Activated naive CD4-positive, alpha-beta T cell (primary cell): Measurements from ENCODE around the gene MACIR.

ENCODE experiments used
- DNase-seq, 4 experiments: peaks; one replicate each; lab custom pipeline; 2025; lab: John Stamatoyannopoulos, UW

The MACIR gene

DNA sequence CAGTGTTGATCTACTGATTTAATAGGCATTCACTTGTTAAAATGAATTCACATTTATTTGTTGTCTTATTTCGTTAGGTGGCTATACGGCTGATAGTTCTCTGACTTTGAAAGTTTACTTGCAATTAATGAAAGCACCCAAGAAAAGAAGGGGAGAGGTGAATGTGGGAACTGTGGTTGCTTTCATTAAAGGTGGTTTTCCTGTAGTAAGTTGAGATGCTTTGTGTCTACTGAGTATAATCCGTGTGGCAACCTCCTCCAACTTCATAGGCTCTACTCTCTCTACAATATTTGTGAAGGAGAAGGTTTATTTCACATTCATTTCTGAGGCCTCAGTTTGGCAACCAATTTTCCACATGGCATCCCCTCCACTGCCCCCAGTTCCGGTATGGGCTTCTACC is 12.8 kb upstream of the MACIR start:
- no peak for DNase-seq

DNA sequence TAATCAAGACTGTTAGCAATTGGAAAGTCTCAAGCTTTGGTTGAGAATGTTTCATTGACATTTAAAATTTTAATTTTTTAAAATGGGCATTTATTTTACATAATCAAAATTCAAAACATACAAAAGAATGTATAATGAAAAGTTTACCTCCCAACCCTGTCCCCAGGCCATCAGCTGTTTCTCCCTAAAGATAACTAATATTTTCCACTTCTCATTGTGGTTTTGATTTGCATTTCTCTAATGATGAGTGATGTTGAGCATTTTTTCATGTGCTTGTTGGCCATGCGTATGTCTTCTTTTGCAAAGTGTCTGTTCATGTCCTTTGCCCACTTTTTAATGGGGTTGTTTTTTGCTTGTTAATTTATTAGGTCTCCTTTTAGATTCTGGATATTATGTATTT is 11.4 kb upstream of the MACIR start:
- DNase-seq = no peak

DNA sequence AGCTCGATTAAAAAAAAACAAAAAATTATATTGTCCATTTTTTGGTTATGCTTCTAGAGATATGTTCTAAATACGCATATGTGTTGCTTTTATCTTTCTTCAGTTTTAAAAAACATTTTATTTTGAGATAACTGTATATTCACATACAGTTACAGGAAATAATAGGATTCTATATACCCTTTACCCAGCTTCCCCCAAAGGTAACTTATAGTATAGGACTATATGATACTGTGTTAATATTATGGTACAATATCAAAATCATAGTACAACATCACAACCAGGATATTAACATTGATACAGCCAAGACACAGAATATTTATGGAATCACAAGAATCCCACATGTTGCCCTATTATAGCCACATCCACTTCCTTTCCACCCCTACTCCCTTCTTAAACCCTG is 9.5 kb upstream of the MACIR start:
- no peak for DNase-seq

DNA sequence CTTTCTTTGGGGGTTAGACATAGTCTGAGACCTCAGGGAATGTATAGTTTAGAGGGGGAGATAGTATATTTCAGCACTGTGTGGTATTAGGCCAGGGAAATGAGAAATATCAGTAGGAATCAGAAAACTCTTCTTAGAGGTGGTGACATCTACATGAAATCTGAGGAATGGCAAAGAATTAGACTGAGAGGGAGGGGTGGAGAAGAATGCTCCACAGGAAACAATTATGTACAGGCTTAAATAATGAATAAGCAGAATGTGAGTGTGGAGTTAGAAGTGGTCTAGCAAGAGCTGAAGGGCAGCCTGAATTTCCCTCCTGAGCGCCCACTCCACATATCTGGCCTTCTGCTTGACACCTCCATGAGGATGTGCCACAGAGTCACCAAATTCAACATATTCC is 3.6 kb upstream of the MACIR start:
- DNase-seq = no peak

DNA sequence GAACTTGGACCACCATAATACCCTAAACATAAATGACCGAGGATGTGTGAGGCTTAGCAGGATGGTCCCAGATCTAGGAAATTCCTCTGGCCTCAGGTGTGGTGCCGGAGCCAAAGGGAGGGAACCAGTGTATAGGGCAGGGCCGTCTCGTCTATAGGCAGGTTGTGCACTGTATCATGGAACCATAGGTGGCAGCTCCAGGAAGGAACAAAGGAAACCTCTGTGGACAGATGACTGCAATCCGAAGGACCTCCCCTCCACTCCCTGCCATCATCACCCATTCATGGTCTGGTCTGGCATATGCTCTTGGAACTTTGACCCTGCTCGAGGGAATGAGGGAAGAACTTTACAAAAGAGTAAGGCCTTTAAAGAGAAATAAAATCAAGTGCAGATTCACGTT is 2.9 kb upstream of the MACIR start:
- DNase-seq = no peak

DNA sequence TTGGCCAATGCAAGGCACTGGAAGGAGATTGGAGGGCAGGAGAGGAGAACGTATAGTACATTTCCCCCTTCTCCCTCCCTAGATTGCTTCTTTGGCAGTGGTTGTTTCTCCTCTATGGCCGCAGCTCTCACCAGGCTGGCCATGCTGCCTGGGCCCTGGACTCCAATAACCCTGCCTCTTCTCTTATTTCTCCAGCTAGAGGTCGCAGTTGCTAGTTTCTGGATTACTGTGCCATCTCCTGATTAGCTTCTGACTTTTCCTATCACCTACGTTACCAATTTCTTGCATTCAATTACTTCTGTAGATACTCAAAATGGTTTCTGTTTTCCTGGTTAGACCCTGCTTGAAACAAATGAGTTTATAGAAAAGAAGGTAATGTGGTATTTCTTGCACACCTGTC is 2.4 kb upstream of the MACIR start:
- DNase-seq = no peak

DNA sequence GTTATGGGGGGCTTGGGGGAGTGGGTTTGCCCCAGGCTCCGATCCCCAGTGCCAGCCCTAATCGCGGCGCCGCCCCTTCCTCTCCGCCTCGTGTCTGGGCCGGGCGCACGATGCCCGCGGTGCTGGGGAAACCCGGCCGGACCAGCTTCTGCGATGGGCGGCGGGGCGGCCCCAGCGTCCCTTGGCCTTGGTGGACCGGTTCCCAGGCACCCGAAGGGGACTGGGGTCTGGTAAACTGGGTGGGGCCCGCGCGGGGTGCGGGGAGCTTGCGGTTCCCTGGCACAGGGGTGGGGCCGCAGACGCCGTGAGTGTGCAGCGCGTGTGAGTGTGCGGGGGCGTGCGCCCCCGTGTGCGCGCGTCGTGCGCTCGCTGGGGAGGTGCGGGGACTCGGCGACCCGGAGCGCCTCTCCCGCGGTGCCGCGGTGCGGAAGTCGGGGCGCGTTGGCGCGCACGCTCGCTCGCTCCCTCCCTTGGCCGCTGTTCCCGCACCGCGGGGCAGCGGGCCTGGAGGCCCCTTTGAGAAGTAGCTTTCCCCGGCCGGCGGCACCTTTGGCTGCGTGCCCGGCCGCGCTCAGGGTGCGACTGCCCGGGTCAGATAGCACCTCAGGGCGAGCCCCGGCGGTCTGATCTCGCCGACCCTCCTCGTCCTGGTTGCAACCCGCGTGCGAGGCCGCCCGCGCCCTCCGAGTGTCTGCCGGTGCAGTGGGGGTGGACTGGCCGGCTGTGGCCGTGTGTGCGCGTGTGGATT is 568 bp downstream of the MACIR start:
- peak; percentile 17 to 60 (median 32) for DNase-seq

DNA sequence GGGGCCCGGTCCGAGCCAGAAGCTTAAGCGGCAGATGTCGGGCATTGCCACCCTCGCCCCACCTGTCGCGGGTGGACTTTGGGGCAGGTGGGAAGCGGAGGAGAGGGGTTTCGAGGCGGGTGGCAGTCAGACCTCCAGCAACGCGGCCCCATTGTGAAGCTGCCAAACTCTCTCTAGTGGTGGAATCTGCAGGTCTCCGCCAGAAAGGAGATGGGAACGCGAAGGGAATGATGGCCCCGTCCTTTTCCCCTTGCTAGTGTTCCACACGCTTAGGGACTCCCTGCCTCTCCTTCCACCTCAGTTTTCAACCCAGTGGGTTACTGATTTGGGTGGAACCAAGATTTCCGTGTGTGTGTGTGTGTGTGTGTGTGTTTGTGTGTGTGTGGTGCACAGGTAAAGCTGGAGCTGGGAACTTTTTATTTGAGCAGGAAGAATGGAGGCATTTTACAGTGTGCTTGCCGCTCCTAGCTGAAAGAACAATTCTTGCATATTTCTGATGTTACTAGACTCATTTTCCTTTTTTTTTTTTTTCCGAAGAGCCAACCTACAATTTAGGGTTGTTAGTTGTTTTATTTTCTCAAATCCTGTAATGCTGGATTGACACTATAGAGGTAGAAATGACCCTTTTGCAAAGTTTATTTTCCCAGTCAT is 1.3 kb downstream of the MACIR start:
- DNase-seq = peak in 1 of 4 experiments; percentile 4

DNA sequence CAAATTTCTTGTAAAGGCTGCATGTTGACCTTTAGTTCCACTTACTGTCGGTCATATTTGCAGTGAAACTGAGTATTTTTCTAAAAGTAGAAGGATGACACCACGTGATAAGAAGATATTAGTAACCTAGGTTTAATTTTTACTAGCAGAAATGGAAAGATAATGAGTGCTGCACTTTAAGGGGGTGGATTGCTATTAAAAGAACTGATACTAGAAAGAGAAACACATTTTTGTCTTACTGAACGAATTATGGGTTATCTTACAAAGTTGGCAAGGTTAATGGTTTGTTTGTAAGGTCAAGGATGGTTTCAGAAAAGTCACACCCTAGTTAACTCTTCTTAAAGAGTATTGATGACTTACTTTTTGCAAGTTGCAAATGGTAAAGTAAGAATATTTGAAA is 2.4 kb downstream of the MACIR start:
- DNase-seq = no peak

DNA sequence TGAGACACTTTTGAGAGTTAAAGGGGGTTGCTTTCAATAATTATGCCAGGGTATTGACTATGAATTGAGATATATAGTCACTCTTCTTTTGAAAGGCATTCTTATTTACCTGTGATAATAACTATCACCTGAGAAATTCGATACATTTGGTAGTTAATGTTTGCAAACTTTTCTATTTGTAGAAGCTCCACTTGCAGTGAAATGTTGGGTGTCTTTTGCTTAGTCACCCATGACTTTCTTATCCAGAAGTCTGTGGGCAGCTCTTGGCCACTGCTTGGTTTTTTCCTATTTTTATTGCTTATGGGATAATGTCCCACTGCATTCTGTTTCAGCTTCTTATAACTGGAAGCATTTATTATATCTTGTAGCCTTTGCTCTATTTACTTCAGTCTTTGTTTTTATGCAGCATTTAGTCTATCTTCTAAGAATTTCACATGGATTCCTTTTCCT is 3.9 kb downstream of the MACIR start:
- no peak for DNase-seq

DNA sequence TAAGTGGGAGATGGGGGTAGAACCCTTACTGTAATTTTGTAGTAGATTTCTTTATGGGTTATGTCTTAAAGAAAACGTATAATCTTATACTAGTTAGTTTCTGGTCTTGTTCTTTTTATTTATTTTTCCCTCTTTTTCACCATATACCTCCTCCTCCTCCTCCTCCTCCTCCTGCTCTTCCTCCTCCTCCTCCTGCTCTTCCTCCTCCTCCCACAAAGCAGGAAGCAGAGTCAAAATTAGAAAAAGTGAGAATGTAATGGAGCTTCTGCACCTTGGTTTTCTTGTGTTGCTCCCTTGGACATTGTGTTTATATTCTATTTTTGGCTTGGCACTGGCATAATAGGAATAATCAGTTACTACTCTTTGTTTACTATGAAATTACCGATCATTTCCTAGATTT is 4.5 kb downstream of the MACIR start:
- no peak for DNase-seq

DNA sequence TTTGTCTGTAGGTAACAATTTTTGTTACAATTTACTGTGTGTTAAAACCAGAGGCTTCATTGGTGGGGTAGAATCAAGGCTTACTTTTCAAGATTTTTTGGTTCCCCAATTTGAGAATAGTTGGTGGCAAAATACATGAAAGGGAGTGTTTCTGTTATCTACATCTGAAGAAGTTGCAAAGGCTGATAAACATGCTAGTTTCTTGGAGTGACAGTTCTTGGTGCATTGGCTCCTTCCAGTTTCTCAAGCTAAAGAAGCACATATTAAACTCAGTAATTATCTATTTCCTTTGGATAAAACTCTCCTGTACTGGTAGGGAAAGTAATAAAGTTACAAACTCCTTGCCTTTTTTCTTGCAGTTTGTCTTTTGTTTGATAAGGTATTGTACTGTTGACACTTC is 5.9 kb downstream of the MACIR start:
- no peak for DNase-seq

DNA sequence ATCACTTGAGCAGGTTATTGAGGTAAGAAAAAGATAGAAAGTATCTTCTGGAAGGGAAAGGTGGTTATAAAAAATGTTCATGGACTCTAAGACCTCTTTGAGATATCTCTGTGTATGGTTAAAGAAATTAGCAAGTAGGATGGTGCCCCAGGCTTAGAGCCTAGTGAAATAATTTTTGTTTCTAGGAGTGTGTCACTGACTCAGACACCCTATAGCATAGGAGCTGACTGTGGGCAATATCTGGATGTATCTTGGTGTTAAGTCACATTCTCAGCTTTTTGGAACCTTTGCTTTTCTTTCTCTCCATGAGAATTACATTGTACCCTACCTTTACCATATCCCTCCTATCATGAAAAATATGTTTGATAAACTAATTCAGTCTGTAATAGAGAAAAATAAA is 12.0 kb downstream of the MACIR start:
- no peak for DNase-seq

DNA sequence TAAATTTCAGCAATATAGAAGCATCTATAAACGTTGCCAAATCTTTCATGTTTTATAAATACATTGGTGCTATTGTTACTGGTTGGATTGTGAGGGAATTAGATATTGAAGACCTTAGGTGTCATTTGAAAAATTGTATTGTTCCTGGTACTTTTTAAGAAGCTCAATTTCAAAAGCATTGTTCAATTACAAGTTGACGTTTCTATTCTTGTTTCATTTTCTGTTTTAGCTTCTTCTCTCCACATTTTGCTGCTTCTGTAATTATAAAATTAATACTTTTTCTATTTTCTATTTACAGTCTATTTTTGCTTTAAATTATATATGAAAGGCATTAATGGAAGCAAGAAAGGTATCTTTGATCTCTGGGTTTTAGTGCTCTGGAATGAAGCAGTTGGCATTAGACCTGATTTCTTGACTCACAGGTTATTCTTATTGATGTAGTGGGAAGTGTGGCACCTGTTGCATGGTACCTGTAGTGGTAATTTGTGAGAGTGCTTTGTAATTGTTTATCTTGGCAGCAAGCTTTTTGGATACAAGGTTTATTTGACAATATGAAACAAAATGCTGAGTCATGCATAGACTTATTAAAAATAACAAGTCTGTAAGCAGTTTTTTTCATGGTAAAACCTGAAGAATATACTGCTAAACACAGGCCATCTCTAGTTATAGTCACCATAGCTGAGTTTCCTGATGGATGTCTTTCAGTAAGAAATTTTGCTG is 13.2 kb downstream of the MACIR start:
- DNase-seq = no peak

DNA sequence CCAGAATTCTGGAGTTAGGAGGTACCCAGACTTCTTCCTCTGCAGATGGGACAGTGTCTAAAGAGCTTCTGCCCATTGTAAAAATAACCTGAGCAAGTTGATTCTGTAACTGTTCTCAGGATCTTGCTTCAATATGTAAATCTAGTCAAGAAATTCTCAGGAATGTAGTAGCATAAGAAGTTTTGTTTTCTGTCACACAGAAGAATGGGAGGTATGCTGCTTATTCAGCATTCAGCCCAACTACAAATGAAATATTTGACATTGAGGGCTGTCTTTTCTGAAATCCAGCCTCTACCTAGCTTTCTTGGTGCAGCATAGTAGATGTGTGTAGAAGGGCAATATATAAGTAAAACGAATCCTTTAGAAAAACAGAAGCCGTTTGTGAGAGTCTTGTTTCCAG is 13.8 kb downstream of the MACIR start:
- DNase-seq = no peak

DNA sequence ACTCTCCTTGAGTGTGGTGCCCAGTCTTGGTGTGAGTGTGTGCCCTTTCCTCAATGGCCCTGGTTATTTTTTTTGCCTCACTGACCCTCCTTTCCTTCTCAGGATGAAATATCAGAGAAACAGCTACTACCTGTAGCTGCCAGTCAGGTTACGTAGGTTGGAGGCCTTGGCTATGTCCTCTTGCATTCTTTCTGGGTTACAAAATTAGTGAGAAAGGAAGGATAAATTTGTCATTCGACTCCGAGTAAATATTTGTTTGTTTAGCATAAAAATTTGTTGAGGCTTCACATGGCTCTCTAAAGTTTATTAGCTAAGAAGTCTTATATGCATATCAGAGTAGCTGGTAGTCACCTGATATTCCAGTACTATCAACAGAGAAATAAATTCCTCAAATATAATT is 15.4 kb downstream of the MACIR start:
- DNase-seq = no peak

DNA sequence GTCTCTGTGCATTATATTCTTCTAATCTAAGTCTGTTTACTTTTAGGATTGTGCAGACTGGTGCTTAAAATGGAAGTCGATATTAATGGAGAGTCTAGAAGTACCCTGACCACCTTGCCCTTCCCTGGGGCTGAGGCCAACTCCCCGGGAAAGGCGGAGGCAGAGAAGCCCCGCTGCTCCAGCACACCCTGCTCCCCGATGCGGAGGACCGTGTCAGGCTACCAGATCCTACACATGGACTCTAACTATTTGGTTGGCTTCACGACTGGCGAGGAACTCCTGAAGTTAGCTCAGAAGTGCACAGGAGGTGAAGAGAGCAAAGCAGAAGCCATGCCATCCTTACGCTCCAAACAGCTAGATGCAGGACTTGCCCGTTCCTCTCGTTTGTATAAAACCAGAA is 17.3 kb downstream of the MACIR start:
- no peak for DNase-seq

DNA sequence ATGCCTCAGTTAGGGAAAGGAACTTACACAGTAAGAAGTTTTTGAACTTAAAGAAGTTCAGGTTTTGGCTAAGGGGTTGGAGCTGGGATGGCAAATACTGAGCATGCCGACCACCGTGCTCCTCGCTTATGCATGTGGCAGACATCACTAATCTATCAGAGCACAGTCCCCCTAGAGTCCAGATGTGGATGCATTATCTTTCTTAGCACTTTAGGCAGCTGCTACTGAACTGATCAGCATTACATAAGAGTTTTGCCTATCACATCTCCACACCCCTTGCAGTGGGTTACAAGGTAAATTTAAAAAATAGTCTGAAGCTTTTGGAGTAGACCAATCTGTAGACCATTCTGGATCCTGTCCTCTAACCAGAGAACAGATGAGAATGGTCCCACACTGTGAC is 22.4 kb downstream of the MACIR start:
- DNase-seq = no peak

DNA sequence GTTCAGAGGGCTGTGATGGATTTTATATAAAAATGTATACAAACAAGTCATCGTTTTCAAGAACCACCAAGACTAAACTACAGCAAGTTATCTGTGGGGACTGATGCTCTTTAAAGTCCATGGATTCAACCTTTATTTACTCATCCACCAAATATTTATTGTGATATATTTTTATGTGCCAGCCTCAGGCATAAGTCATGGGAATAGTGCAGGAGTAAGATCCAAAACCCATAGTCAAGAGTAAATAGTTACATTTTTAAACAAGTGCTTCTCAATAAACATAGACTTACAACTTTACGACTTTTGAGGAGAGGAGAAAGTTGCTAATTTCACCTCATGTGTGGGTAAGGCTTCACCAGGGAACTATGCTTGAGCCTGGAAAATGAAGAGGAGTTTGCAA is 24.6 kb downstream of the MACIR start:
- no peak for DNase-seq

DNA sequence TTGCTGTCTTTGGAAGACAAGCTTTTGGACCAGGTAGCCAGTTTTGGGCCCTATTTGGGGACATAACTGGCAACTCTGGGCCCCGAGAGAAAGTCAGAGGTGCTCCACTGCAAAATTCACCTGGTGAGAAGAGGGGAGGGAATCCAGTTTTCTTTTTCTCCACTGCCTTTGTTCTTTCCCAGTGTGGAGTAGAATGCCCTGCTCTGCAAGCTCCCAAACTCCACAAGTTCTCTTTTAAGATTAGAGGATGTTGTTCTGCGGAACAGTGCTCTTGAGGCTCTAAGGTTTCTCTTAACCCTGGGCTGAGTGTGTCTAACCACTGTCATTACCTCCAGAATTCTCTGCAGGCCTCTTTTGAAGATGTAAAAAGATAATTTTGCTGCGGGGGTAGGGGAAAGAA is 25.3 kb downstream of the MACIR start:
- DNase-seq = no peak

DNA sequence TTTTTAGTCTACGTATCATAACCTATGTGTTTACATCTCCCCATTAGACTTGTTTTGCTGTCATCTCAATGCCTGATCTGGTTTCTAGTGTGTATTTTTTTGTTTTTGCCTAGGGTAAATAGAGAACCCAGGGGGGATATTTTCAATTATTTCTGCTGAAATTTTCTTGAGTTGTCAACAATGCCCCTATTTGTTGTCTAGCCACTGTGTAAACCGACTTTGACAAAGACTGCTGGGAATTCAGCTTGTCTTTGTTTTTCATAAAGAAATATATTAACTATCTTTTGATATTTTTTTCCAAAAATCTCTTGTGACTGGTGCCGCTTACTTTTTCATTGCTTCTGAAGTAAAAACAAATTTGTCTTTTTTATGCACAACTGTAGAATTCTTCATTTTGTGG is 28.1 kb downstream of the MACIR start:
- DNase-seq = no peak

DNA sequence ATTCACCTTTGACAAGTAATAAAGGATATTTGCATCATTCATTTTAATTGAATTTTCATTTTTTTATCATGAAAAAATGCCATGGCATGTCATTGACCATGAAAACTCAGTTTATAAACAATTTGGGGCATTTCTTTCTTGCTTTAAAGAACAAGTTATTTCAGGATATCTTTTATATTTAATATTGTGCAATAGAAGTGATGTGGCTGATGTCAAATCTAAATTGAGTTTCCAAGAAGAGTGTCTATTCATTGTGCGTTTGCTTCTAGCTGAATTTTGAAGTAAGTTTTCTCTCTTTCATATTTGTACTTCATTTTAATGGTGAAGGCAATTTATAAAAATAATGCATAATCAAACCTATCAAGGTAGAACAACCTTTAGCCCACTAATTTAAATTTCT is 30.5 kb downstream of the MACIR start:
- DNase-seq = no peak

DNA sequence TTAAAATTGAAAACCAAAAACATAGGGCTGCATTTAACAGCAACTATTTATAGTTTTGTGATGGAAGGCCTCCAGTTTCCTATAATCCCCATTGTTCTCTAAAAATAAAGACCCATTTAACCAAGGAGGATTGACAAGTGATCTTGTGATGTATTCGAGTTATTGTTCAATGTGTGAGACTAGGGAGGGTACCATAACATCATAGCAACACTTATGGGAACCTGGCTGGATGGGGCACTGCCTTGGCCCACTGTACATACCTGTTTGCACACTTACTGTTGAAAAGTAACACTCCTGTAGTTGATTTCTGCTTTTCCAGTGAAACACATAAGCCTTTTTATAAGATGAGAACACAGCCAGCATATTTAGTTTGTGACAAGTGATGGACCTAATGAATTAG is 32.3 kb downstream of the MACIR start:
- DNase-seq = no peak
